22Rv1 (cell line): ENCODE measurements around the gene FBXL19.

Experiments
- ZFX ChIP-seq: fragments of 450-650 bp; IDR thresholded peaks from 2 replicates; pipeline ENCODE4 v1.6.1; 2017; ENCODE audit warnings: antibody characterized with exemption, borderline replicate concordance
- TF ChIP-seq, protein P1 (sequence below): fragments of 450-650 bp; IDR thresholded peaks from 2 replicates; pipeline ENCODE4 v1.5.1; 2017; ENCODE audit warnings: mild to moderate bottlenecking

DNA sequence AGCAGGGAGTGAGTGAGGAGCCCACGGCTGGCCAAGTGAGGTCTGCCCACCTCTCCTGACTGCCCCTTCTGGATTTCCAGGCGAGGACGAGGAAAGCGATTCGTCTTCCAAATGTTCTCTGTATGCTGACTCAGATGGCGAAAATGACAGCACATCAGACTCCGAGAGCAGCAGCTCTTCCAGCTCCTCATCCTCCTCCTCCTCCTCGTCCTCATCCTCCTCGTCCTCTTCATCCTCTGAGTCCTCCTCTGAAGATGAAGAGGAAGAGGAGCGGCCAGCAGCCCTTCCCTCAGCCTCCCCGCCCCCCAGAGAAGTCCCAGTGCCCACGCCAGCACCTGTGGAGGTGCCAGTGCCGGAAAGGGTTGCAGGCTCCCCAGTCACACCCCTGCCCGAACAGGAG is 47.9 kb downstream of the FBXL19 start:
- TF ChIP-seq, protein P1, sequence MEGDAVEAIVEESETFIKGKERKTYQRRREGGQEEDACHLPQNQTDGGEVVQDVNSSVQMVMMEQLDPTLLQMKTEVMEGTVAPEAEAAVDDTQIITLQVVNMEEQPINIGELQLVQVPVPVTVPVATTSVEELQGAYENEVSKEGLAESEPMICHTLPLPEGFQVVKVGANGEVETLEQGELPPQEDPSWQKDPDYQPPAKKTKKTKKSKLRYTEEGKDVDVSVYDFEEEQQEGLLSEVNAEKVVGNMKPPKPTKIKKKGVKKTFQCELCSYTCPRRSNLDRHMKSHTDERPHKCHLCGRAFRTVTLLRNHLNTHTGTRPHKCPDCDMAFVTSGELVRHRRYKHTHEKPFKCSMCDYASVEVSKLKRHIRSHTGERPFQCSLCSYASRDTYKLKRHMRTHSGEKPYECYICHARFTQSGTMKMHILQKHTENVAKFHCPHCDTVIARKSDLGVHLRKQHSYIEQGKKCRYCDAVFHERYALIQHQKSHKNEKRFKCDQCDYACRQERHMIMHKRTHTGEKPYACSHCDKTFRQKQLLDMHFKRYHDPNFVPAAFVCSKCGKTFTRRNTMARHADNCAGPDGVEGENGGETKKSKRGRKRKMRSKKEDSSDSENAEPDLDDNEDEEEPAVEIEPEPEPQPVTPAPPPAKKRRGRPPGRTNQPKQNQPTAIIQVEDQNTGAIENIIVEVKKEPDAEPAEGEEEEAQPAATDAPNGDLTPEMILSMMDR, result no peak
- no peak for TF ChIP-seq ZFX
